Upper lobe of right lung (tissue), 1 donor: ENCODE results near the gene SPTLC3. TPM values are rescaled to one million over a fixed set of nuclear protein-coding genes. Genes with fewer than 3 reads are reported as not detected.

Experiments
- ATAC-seq: fragments of 200-7000 bp; cut with Tn5 transposase; one replicate; pipeline ENCODE4 v1.9.1; 2020; ENCODE audit warnings: mild to moderate bottlenecking, moderate library complexity
- DNase-seq: peaks from one replicate; pipeline ENCODE4 v3.0.0-alpha.2; 2020
- H3K27ac ChIP-seq: fragments of 200-600 bp; one replicate; pipeline ENCODE4 v1.8.0; 2022
- H3K27me3 ChIP-seq: fragments of 200-600 bp; one replicate; pipeline ENCODE4 v1.8.0; 2022; ENCODE audit warnings: mild to moderate bottlenecking
- H3K36me3 ChIP-seq: fragments of 200-600 bp; one replicate; pipeline ENCODE4 v1.8.0; 2022
- H3K4me1 ChIP-seq: fragments of 200-600 bp; one replicate; pipeline ENCODE4 v1.8.0; 2022
- H3K4me3 ChIP-seq: fragments of 200-600 bp; one replicate; pipeline ENCODE4 v1.8.0; 2022; ENCODE audit warnings: mild to moderate bottlenecking
- H3K9me3 ChIP-seq: fragments of 200-600 bp; one replicate; pipeline ENCODE4 v1.8.0; 2022
- CTCF ChIP-seq: fragments of 200-600 bp; IDR thresholded peaks from one replicate; pipeline ENCODE4 v1.8.0; 2022; ENCODE audit warnings: antibody characterized with exemption
- intact Hi-C: fragments of 100-400 bp; cut with DNase I; formaldehyde crosslinking; loops from one replicate; pipeline ENCODE4 v1.11.0; 2022
- total RNA-seq: library from RNA; stranded (reverse); fragmentation: NEBNext Ultra II Directional; extraction: Animal tissue kit (Norgen Biotek cat#: 25700); gene quantifications from one replicate; pipeline ENCODE4 v1.2.1, GENCODE V29; 2021
- donor health status: DM: no; HTN: yes; CAD: no; lungs with severe emphysema.

The SPTLC3 gene
- total RNA-seq, 1 donor from 2014 or later = 35.3 TPM

DNA sequence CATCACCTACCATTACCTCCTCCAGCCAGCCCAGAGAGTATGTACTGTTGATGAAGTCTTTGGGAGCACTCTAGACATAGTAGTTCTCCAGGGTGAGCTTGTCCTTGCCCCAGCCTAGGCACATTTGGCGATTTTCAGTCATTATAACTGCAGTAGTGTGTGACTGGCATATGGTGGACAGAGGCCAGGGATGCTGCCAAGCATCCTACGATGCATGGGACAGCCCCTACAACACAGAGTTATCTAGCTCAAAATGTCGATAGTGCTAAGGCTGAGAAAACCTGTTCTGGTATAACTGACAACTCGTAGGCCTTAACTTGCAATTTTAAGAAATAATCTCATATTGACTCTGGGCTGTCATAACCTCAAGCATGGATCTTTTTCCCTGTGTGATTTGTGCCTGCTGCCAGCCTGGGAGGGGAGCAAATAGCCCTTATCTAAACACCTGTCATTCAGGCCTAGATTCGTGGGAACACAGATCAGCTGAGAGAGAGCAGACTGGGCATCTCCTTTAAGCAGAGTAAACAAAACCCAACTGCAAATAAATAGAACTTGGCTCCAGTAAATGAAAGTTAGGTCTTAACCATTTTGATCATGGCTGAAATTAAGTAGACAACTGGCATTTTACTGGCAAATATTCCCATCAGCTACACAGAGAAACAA is 102.6 kb downstream of the SPTLC3 start:
- H3K9me3 ChIP-seq = no peaks in the 10 kb centered on the region
- ATAC-seq = no peak

GRCh38 chr20:13113731-13114130 is 105.0 kb downstream of the SPTLC3 start:
- Histone ChIP-seq H3K27me3 (no peaks in the 10 kb centered on the region), H3K4me3 (no peak overlapping the region), H3K9me3 (no peaks in the 10 kb centered on the region), H3K27ac (no peak overlapping the region), H3K4me1 (no peaks in the 10 kb centered on the region), H3K36me3 (no peaks in the 10 kb centered on the region)
- intact Hi-C loops = no loop called here
- TF ChIP-seq CTCF = no peak
- no peak for ATAC-seq
- DNase-seq = no peak

More for the DNA sequence above, 102.6 kb downstream of the SPTLC3 start:
- Histone ChIP-seq H3K4me1 (no peaks in the 10 kb centered on the region), H3K4me3 (no peak overlapping the region), H3K36me3 (no peaks in the 10 kb centered on the region), H3K27ac (no peak overlapping the region), H3K27me3 (no peaks in the 10 kb centered on the region)
- no peak for DNase-seq
- intact Hi-C loops = no loop called here
- TF ChIP-seq CTCF = no peak

DNA sequence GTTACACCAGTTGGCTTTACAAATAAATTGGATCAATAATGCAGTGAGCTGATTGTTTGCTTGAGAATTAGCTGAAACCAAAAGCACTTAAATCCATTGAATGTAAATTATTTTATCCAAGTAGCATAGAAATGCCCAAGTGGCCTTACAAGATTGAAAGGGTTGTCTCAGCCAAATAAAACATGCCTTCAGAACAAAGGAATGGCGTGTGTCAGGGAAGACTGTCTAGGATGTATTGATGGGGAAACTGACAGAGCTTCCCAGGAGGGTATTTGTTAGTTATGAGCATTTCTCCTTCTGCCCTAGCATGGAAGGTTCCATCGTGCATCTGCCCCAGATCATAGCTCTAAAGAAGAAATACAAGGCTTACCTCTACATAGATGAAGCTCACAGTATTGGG is 108.4 kb downstream of the SPTLC3 start:
- DNase-seq = no peak
- intact Hi-C loops = no loop called here

GRCh38 chr20:13118676-13119075 is 109.9 kb downstream of the SPTLC3 start:
- Histone ChIP-seq H3K27me3 (no peaks in the 10 kb centered on the region), H3K4me3 (no peak overlapping the region), H3K36me3 (no peaks in the 10 kb centered on the region), H3K27ac (no peak overlapping the region), H3K4me1 (no peaks in the 10 kb centered on the region), H3K9me3 (no peaks in the 10 kb centered on the region)
- DNase-seq (no peak), ATAC-seq (no peak)
- no peak for TF ChIP-seq CTCF
- intact Hi-C loops = no loop called here

More for the DNA sequence above, 108.4 kb downstream of the SPTLC3 start:
- Histone ChIP-seq H3K4me3 (no peak overlapping the region), H3K27ac (no peak overlapping the region), H3K4me1 (no peaks in the 10 kb centered on the region), H3K36me3 (no peaks in the 10 kb centered on the region), H3K9me3 (no peaks in the 10 kb centered on the region), H3K27me3 (no peaks in the 10 kb centered on the region)
- TF ChIP-seq CTCF = no peak
- no peak for ATAC-seq

GRCh38 chr20:13119583-13119982 is 110.8 kb downstream of the SPTLC3 start:
- no peak for DNase-seq

More at GRCh38 chr20:13119583-13119982, 110.8 kb downstream of the SPTLC3 start:
- TF ChIP-seq CTCF = peak; percentile 88
- peak; percentile 91 for ATAC-seq
- Histone ChIP-seq H3K27me3 (no peaks in the 10 kb centered on the region), H3K4me3 (no peak overlapping the region), H3K27ac (no peak overlapping the region), H3K36me3 (no peaks in the 10 kb centered on the region), H3K4me1 (no peaks in the 10 kb centered on the region), H3K9me3 (no peaks in the 10 kb centered on the region)
- intact Hi-C loops = no loop called here
